DMS114 treated with DMSO at 0.1 percent for 48 hours (cell line): ENCODE results near the gene LRBA.

Experiments used
- DNase-seq: peaks from one replicate; lab custom pipeline; 2025; ENCODE audit not compliant: unreplicated experiment; lab: John Stamatoyannopoulos, UW

Gene LRBA

DNA sequence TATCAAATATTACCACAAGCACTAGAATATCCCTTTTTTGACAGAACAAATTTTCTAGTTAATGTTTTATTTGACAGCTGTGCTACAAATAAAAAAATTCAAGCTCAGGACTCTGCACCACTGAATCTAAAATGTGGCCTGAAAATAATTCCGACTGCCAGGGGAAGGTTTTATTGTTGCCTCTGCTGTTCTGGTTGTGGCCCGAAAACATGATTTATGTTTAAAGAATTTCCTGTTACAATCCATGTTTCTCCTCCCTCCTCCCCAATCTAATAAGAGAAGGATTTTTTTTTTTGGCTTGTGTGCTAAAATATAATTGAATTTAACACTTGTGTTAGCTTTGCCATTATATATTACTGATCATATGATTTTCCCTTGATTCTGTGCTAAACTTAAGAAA is 709.1 kb downstream of the LRBA start:
- DNase-seq: no peak

DNA sequence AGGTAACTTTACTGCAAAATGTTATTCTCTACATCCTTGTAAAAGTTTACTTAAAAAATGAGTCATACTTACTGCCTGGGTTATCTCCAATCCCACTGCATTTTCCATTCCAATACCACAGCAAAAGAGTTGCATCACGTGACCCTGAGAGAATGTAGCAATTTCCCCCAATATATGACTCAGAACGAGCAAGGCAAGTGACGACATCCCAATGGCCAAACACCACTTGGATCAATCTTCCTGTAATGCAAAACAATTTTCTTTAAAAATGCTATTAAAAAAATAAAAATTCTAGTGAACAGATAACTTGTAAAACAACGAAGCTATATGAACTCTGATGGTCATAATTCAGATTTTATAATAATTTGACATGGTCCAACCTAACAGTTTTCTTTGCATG is 712.5 kb downstream of the LRBA start:
- DNase-seq: no peak

DNA sequence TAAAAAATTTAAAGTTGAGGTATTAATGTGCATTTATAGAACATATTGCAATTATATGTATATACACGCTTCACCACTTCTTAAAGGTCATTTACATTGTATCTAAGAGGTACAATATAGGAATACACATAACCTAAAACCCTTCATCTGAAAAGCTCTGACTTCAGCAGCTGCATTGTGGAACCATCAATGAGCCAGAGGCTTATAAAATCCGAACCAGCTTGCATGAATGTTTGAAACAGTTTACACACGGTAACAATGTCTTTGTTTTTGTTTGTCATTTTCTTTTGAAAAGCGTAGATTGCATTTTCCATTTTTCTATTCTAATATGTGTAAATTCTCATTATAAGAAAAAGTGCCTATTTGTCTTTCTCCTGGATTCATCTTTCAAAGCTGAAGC is 715.3 kb downstream of the LRBA start:
- DNase-seq: no peak

DNA sequence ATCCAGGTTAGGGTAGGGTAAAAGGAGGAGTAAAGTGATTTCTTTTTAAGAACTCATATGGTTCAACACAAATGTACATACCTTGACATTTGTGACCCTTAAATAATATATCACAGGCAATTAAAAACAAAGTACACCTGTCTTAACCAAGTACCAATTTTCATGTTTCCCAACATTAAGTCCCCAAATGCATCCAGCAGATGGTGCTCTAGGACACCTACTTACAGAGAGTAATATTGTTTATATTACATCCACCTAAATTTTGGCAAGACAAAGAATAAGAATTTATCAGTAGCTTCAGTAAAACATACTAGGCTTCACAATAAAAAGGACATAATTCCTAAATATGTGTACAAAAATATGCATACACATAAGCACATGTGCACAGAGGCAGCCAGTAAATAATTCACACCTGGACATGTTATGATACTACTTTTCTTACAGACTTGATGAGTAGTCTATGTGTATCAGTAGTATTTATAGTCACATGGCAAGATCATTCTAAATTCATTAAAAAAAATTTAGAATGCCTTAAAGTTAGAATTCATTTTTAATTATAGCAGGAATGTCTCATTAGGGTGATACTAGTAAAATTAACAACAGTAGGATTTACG is 717.1 kb downstream of the LRBA start:
- DNase-seq: peak; percentile 33

DNA sequence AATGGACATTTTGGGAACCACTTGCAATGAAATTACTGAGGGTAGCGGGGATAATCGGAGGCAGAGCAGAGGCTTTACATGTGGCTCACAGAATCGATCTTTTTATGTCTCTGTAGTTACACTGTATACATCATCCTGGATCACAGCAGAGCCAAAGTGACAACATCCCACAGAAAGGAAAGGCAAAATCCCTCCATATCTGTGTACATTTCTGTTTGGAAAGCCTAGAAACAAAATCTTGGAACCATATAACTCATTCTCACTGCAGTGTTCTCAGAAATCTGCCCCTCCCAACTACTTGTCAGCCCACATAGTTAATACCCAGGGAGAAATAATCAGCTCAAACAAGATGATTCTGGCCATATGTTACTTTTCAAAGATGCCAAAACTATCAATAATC is 725.2 kb downstream of the LRBA start:
- no peak for DNase-seq

DNA sequence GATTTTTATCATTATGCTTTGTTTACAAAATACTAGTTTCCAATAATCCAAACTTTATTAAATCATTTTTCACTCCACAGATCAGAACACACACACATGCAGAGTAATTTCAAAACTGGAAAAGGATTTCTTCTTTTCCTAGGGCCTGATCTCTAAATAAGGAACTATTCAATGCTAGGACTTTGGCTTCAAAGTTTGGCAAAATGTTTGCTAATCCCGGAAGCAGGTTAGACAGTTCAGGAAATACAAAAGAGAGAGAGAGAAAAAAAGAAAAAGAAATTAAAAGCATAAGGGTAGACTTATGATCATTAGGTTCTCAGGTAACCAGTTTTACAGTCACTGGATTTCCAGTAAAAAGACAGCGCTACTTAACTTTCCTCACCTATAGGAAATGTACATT is 725.9 kb downstream of the LRBA start:
- no peak for DNase-seq

DNA sequence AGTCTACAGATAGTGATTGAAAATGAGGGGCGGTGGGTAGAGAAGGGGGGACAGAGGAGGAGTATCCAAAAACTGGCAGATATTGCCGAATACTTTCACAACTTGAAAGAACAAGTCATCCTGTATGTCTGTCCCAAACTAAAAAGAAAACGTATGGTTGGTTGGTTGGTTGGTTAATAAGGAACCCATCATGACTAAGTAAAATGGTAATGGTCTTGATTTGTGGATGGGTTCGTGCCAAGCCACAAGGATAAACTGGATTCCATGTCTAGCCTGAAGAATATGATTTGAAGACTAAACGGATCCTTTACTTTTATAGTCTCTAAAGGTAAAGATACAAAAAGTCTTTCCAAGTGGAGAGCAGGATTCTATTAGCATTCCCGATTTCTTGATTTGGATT is 728.4 kb downstream of the LRBA start:
- no peak for DNase-seq

DNA sequence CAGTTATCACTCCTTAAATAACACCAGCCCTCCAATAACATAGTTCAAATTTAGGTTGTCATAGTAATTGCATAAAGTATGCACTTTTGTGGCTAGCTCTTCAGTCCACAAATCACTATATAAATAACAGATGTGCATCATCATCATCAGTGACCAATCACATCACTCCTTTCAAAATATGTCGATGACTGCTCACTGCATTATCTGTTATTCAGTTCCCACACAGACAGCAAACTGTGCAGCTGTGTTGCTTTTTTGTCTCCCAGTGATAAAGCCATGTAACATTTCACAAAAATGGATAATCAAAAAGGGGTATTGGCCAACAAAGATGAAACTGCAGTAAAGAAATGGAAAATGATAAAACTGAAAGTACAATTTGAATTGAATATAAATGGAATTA is 731.4 kb downstream of the LRBA start:
- no peak for DNase-seq

DNA sequence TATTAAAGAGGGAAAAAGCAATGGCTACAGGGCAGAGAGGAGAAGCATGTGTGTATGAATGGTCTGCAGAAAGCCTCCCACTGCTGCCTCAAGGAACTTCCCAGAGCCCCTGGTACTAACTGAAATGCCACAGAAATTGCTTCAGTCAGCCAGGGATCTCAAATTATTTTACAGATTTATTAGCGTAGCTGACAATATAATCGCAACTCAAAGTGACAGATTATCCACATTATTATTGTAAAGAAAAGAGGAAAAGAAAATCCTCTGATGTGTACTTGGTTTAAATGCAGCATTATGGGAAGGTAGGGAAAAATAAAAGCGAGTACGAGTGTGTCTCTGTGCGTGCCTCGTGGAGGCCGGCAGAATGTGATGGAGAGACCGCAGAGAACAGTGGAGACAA is 734.1 kb downstream of the LRBA start:
- no peak for DNase-seq

DNA sequence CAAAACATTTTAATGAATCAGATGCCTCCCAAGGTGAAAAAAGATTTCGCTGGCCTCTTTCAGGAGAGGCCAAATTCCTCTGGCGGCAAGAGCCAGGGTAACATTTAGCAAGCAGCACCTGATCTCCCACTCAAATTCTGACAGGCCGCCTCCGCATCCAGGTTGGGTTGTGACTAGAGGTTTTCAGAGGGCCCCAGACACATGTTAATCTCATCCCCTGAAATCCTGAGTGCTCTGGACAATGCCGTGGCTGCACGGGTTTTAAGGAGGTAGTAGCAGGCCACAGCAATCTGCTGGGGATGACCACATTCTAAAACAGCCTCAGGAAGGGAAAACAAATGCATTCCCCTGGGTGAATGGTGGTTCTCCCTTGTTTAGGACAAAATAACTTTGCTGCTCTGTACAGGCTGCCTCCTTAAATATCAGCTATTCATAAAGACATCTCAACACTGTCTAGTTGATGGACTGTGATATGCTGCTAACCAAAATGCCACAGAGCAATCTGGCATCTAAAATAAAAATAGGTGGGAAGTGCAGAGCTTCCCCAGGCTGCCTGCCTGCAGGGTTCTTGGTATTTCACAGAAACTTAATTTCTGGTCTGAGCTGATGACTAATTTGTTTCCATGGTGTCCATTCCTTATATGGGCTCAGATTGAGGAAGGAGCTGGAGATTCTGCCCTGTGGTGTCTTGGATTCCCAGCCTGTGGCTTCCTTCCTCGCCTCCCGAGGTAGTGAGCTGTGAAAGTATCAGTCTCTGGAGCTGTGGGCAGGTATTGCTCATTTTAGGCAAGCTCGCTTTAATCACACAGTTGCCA is 734.8 kb downstream of the LRBA start:
- no peak for DNase-seq

DNA sequence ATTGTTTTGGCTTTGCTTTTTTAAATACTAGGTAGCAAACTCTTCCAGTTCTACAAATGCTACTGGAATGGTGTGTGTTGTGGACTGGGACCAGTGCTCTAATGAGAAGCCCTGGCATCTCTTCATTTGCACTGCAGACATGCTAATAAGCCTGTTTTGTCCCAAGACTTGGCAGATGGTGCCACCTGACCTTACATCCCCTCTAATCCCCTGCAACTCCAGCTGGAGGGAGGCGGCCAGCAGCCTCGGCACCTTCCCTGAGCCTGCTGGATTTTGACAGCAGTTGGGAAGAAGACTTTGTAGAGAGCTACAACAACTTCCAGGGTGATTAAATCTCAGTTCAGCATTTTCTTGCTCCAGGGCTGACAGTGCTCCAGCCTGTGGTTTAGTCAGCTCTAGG is 736.9 kb downstream of the LRBA start:
- no peak for DNase-seq

DNA sequence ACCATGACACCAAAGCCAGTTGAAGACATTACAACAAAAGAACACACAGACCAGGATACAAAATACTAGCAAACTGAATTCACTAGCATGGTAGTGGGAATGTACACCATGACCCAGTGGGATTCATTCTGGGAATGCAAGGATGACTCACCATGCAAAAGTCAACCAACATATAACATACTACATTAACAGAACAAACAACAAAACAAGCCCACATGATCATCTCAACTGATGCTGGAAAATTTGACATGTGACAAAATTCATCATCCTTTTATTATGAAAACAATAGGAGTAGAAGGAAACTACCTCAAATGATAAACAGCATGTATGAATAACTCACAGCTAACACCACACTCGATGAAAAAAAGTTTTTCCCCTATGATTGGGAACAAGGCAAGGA is 746.6 kb downstream of the LRBA start:
- no peak for DNase-seq

DNA sequence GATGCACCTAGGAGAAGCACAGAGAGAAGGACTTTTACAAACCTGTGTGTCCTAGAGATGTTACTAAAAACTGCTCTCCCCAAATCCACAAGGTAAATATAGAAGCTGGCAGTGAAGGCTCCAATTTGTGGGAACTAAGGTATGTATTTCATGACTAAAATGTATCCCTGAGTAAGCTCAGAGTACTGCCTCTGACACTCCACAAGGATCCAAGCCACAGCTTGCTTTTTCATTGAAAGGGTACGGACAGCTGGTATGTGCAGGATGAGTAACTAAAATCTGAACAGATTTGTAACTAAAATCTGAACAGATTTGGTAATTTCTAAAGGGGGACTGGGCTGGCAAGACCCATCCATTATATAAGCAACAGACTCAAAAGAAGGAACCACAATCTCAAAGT is 749.3 kb downstream of the LRBA start:
- no peak for DNase-seq

DNA sequence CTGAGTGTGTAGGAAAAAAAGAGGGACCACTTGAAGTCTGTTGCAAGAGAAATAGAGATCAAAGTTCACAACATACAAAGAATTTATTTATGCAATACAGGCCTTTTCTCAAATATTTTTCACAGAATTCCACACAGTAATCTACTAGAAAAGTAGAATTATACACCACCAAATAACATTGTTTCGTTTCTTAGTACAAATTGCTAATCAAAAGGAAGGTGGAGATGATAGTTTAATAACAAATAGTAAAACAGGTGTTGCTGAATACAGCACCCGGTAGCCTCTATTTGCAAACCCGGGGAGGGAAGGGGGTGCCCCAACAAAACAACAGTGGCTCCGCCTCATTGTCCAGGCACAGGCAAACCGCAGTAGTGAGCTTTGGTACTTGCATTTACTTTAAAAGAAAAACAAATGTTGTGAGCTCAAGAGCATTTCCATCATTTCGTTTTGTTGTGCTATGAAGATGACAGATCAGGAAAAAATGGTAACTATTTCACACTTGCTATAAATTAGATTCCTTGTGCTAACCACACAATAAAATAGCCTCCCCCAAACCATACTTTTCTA is 750.4 kb downstream of the LRBA start:
- DNase-seq: no peak

DNA sequence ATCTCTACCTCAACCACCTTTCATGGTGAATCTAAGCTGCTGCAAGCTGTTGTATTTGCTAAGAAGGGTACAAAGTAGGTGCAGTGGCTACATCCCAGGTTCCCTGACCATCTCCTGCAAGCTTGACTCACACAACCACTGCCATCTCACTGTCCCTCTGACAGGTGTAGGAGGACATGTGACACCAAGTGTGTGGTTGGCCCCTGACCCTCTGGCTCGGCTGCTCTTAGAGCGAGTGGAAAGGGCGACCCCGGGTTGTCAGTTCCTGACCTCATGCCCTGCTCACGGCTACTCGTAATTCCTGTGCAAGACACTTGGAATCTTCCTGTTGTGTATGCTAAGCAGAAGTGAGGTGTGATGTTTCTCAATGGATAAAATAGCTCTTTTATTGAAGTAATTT is 752.5 kb downstream of the LRBA start:
- DNase-seq: no peak

DNA sequence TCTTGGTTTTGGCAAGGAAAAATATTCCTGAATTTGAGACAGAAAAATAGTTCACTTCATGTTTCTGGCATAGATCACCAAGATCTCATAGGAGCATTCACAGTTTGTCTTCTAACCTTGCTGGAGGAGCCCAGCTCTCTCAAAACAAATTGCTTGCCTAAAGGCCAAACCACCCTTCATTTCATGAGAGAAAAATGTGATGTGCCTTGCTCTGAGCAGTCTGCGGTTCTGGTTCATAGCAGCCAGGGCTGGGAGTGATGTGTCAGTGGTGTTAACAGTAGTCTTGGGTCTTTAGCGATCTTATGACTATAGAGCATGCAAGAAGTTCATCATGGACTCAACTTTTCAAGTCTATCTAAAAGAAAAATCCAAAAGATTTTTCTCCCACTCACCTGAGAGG is 753.5 kb downstream of the LRBA start:
- no peak for DNase-seq

DNA sequence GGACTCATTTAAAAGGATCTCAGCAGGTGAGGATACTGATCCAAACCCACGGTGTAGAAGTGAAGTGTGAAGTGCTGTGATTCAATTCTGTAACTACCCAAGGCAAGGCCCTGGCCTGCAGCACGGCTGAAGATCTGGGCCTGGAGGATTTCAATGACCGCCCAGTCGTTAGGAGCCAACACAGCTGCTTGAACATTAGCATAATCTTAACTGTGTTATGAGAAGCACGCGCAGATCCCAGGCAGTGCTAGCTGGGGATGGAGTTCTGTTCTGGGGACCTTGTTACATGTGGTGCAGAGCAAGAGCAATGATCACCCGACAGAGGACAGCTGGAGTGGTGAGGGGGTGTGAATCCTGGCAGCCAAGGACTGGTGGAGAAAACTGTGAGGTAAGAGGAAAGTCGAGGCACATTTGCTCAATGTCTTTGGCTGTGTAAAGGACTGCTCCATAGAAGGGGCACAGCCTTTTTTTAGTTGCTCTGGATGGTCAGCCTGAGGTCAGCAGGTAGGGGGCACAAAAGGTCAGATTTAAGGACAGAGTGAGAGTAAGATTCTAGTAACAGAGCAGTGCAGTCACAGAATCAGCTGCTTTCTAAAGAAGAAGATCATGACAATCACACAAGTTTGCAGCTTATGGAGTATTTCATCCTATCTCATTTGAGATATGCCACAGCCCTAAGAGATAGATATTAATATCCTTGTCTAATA is 755.1 kb downstream of the LRBA start:
- DNase-seq: no peak

DNA sequence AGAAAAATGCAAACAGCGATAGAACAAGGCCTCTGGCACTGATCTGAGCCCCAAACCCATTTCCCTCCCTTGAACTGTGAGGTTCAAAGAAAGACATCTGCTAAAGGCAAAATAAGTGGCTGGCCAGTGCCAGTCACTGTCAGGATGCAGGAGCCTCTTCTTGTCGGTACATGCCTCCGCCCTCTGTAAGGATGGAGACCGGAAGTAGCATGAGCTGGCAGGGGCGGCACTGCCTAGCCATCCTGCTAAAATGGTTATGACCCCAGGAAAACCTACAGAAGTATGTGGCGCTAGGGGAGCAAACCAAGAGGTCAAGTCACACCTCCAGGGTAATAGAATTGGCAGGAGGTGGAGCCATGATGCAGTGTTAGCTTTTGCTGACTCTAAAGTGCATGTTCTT is 756.5 kb downstream of the LRBA start:
- no peak for DNase-seq

DNA sequence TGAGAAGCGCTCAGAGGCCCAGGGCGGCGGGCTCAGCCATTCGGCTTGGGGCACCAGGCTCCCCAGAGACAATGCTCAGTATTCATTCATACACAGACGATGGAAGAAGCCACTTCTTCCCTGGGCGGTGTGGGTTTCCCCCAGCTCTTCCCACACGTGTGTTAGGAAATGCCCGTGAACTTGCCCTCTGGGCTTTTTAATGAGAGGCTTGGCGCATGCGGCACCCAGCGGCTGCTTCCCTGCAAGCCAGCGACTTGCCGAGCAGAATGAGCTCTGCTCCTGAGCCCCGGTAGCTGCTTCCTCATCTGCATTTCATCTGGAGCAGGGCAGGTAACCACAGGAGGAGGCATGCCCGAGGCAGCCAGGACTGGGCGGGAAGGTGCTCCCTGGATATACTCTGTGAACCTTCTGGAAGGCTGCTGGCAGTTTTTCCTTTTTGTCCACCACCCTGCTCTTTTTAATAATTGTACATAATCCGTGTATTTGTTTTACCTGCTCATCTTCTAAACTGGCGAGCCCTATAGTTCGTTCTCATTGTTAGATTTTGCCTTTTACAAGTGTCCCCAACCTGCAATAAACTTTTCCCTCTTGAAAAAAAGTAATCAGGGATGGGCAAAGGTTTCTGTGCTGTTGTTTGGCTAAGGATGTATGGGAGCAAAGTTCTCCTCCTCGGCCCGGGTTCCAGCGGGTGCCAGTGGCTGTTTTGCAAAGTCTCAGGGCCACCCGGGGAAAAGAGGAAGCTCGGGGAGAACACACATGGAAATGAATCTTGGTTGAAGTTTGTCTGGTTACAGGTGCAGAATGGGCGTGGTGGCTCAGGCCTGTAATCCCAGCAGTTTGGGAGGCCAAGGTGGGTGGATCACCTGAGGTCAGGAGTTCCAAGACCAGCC is 758.0 kb downstream of the LRBA start:
- DNase-seq: no peak

DNA sequence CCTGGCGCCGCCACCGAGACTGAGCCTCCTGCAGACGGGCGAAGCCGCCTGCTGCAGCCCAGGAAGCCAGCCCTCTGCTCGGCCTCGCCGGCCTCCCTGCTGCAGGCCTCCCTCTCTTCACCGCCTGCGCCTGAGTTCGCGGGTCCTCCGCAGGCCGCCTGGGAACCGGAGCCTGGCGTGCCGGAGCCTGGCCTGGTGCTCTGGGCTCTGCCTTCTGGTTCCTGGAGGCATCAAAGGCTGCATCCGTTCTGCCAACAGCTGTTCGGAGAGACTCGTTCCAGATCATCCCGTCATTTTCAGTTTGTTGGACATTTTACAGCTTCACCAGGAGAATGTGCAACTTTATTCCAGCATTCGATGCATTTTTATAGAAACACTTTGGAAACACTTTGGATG is 758.9 kb downstream of the LRBA start:
- no peak for DNase-seq

DNA sequence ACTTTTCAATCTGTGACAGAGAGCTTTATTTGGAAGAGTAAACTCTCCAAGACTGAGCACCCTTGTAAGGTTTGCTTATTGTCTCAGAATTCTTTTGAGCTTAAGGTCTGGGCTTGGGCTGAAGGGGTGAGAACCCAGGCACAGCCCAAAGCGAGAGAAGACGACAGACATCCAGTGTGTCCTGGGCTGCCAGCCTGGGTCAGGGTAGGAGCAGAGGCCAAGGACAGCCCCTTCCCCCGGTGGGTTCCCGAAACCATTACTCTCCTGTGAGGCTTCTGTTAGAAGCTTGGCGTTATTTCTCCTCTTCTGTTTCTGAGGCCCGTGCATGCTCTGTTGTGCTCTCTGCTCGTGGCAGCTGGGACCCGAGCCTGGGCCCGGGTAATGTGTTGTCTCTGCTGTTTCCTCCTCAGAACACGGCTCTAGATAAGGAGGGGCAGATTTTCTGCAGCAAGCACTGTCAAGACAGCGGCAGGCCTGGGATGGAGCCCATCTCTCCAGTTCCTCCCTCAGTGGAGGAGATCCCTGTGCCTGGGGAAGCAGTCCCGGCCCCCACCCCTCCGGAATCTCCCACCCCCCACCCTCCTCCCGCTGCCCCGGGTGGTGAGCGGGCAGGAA is 759.4 kb downstream of the LRBA start:
- no peak for DNase-seq
